Mucosa of rectum (tissue), 2 donors: Measurements from ENCODE around the gene HSF2.
A peak's percentile ranks its signal among the peaks of the same experiment; 100 is the strongest.
"Not testable (repeated sequence)": the region's sequence is repeated elsewhere in the genome, so short reads cannot be mapped to it uniquely, and the experiment has no call there.

Experiments used
- H3K27ac ChIP-seq, 2 donors: one replicate each; pipeline ENCODE4 v1.7.0; 2013; ENCODE audit warnings: inconsistent platforms in 2 of 2, low read depth in 2 of 2, low read length in 2 of 2
- H3K27me3 ChIP-seq, 2 donors: one replicate each; pipeline ENCODE4 v1.7.0; 2013; ENCODE audit warnings: low read length in 2 of 2; ENCODE audit not compliant: control insufficient read depth in 2 of 2, insufficient read depth in 2 of 2
- H3K36me3 ChIP-seq, 2 donors: one replicate each; pipeline ENCODE4 v1.7.0; 2013; ENCODE audit warnings: low read length in 2 of 2; ENCODE audit not compliant: control insufficient read depth in 2 of 2, insufficient read depth in 2 of 2
- H3K4me1 ChIP-seq, 2 donors: one replicate each; pipeline ENCODE4 v1.7.0; 2013; ENCODE audit warnings: low read length in 2 of 2, mild to moderate bottlenecking in 1 of 2; ENCODE audit not compliant: control insufficient read depth in 2 of 2, insufficient read depth in 2 of 2
- H3K4me3 ChIP-seq, 2 donors: one replicate each; pipeline ENCODE4 v1.7.0; 2013; ENCODE audit warnings: low read length in 2 of 2
- H3K9ac ChIP-seq, 2 donors: one replicate each; pipeline ENCODE4 v1.7.0; 2013; ENCODE audit warnings: low read length in 2 of 2, low read depth in 1 of 2, mild to moderate bottlenecking in 1 of 2
- H3K9me3 ChIP-seq, 2 donors: one replicate each; pipeline ENCODE4 v1.7.0; 2013; ENCODE audit warnings: low read length in 2 of 2; ENCODE audit not compliant: control insufficient read depth in 2 of 2
- donor health status: healthy.
- donor health status: Normal muscosa, but diverticular disease.

Gene HSF2

DNA sequence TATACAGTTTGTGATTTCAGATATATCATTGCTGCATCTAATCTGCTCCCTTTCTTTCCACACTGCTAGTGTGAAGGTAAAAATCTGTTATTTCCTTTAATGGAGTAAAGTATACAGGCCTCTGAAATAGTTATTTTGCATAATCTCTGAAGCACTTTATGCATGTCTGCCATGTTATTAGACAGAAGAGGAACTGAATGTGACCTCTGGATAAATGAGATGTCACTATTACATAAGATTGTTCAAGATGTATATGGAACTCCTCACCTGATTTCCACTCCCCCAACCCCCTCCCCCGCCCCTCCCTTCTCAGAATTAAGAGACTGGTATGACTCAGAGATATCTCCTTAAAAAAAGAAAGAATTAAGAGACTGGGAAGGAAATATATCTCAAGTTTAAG is 45.8 kb downstream of the HSF2 start:
- no peaks in the 10 kb centered on the region for H3K27me3 ChIP-seq

GRCh38 chr6:122449069-122449468 is 49.6 kb downstream of the HSF2 start:
- H3K4me1 ChIP-seq = no peaks in the 10 kb centered on the region
- peaks cover 61 to 74% of the 10 kb centered on the region in 2 donors for H3K36me3 ChIP-seq
- no peak overlapping the region for H3K4me3 ChIP-seq
- no peak overlapping the region for H3K9ac ChIP-seq
- no peaks in the 10 kb centered on the region for H3K9me3 ChIP-seq
- no peak overlapping the region for H3K27ac ChIP-seq
- H3K27me3 ChIP-seq = no peaks in the 10 kb centered on the region

More for the DNA sequence above, 45.8 kb downstream of the HSF2 start:
- H3K9ac ChIP-seq = no peak overlapping the region
- no peaks in the 10 kb centered on the region for H3K4me1 ChIP-seq
- no peaks in the 10 kb centered on the region for H3K9me3 ChIP-seq
- H3K4me3 ChIP-seq = no peak overlapping the region
- no peak overlapping the region for H3K27ac ChIP-seq
- H3K36me3 ChIP-seq = peaks cover 44 to 50% of the 10 kb centered on the region in 2 donors

- Histone ChIP-seq H3K27ac (no peak overlapping the region), H3K4me1 (no peaks in the 10 kb centered on the region), H3K36me3 (peaks cover 67 to 70% of the 10 kb centered on the region in 2 donors), H3K9ac (no peak overlapping the region), H3K4me3 (no peak overlapping the region), H3K27me3 (no peaks in the 10 kb centered on the region), H3K9me3 (no peaks in the 10 kb centered on the region)
Measured at GRCh38 chr6:122452509-122452908, 53.1 kb downstream of the HSF2 start.

GRCh38 chr6:122454673-122455072 is 55.2 kb downstream of the HSF2 start:
- peaks cover 61 to 68% of the 10 kb centered on the region in 2 donors for H3K36me3 ChIP-seq
- no peaks in the 10 kb centered on the region for H3K9me3 ChIP-seq
- H3K4me3 ChIP-seq = no peak overlapping the region
- H3K27me3 ChIP-seq = no peaks in the 10 kb centered on the region
- H3K9ac ChIP-seq = no peak overlapping the region
- H3K4me1 ChIP-seq = peaks cover 0 to 8% of the 10 kb centered on the region in 2 donors
- H3K27ac ChIP-seq = no peak overlapping the region

DNA sequence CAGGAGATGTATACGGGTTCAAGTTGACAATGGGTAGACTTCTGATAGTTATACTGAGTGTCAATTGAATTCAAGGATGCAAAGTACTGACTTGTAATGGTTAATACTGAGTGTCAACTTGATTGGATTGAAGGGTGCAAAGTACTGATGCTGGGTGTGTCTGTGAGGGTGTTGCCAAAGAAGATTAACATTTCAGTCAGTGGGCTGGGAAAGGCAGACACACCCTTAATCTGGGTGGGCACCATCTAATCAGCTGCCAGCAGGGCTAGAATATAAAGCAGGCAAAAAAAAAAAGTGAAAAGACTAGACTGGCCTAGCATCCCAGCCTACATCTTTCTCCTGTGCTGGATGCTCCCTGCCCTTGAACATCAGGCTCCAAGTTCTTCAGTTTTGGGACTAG is 55.7 kb downstream of the HSF2 start:
- not testable (repeated sequence) for H3K9ac ChIP-seq, H3K4me3 ChIP-seq, H3K9me3 ChIP-seq, H3K27me3 ChIP-seq, H3K4me1 ChIP-seq, H3K27ac ChIP-seq
- peaks cover 58 to 65% of the 10 kb centered on the region in 2 donors for H3K36me3 ChIP-seq

DNA sequence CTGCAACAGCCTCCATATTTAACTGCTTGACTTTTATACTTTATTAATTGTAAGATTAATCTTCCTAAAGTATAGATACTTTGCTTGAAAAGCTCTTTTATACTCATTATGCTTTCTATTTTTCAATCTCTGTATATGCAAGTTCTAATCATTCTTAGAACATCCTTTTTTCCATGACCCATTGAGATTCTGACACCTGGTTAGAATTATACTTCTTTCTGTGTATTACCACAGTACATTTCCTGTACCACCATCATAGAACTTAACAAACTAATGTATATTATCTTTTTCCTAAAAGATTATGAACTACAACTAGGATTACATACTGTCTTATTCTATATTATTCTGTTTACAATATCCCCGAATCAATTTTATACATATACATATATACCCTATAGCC is 58.6 kb downstream of the HSF2 start:
- Histone ChIP-seq H3K4me1 (peaks cover 0 to 10% of the 10 kb centered on the region in 2 donors), H3K36me3 (peaks cover 36 to 40% of the 10 kb centered on the region in 2 donors), H3K9ac (no peak overlapping the region), H3K27me3 (no peaks in the 10 kb centered on the region), H3K27ac (no peak overlapping the region), H3K4me3 (peak overlapping the region in 1 of 2 donors; percentile 28), H3K9me3 (no peaks in the 10 kb centered on the region)

DNA sequence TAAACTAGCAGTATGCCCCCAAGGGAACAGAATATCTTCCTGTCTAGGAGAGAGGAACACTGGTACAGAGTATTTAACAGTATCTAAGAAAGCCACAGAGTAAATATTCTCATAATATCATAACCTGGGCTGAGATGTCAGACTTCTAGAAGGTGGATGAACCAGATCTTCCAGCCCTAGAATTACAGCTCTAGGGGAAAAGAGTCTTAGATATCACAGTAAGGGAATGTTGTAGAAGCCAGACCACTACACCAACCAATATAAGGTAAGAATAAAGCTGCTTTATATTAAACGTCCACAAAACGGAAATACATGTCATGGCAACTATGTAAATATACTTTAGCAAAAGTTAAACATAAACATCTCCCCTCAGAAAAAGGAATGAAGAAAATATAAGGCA is 59.8 kb downstream of the HSF2 start:
- Histone ChIP-seq H3K4me3 (no peak overlapping the region), H3K27me3 (no peaks in the 10 kb centered on the region), H3K27ac (no peak overlapping the region), H3K9ac (no peak overlapping the region), H3K9me3 (no peaks in the 10 kb centered on the region), H3K36me3 (peaks cover 27 to 30% of the 10 kb centered on the region in 2 donors), H3K4me1 (peaks cover 0 to 10% of the 10 kb centered on the region in 2 donors)

DNA sequence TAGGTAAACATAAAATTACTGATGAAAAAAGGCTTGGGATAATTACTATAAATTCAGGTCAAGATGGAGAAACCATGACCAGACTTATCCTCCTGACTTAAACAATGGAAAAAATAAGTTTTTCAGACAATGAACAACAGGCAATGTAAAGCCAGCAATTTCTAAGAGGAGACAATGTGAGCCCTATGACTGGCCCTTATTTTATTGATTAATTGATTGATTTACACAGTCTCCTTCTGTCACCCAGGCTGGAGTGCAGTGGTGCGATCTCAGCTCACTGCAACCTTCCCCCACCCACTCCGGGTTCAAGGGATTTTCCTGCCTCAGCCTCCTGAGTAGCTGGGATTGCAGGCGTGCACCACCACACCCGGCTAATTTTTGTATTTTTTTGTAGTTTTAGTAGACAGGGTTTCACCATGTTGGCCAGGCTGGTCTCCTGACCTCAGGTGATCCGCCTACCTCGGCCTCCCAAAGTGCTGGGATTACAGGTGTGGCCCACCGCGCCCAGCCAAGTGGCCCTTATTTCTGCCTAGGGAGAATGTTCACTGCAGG is 60.5 kb downstream of the HSF2 start:
- H3K4me3 ChIP-seq, H3K27me3 ChIP-seq, H3K27ac ChIP-seq, H3K4me1 ChIP-seq, H3K9ac ChIP-seq, H3K9me3 ChIP-seq: not testable (repeated sequence)
- H3K36me3 ChIP-seq = peaks cover 23% of the 10 kb centered on the region in 2 donors

DNA sequence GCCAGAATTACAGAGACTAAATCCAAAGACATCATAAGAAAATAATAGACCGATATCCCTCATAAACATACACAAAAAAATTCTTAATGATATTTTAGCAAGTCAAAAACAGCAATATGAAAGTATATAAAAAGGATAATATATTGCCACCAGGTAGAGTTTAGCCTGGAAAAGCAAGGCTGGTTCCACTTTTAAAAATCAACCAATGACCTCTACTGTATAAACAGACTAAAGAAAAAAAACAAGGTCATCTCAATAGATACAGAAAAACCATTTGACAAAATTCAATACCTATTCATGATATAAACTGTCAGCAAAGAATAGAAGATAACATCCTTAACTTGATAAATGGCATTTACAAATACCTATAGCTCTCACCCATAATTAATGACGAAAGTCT is 62.4 kb downstream of the HSF2 start:
- no peak overlapping the region for H3K9ac ChIP-seq
- H3K27ac ChIP-seq = no peak overlapping the region
- H3K4me1 ChIP-seq = peaks cover 0 to 10% of the 10 kb centered on the region in 2 donors
- H3K27me3 ChIP-seq = no peaks in the 10 kb centered on the region
- H3K9me3 ChIP-seq = no peaks in the 10 kb centered on the region
- no peak overlapping the region for H3K4me3 ChIP-seq
- peaks cover 11 to 15% of the 10 kb centered on the region in 2 donors for H3K36me3 ChIP-seq

DNA sequence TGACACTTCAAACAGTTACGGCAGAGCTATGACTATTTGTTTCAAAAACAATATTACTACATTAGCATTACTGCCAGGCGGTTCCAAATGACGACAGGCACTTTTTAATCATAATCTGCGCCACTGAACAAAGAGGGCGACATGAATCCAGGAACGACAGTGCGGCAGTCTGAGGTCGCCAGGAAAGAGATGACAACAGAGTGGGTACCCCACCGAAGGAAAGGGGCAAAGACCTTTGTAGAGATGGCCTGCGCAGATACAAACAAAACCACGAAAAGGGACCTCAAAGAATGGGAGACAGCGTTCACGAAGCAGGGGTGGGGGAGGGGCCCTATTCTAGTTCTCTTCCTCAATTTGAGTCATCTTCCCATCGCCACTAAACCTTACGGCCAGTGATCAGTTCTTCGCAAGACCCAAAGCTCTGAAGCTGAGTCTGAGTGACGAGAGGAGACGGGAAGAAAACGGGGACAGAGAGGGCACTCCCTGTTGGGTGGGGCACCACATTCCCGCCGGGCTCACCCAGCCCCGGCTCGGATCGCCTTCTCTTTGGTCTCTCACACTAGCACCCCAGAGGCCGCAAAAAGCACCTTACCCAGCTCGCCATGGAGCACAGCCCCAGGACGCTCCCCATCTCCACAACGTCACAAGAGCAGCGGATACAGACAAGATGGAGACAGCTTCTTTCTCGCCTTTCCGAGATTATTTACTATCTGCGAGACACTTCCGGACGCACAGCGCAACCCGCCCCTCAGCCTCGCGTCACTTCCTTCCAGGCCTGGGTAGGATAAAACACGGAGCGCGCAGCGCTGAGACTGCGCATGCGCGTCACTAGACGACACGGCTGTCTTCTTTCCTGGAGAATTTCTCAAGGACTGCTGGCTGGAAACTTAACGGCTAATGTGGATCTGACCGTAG is 71.9 kb downstream of the HSF2 start, which contains the start of gene SERINC1:
SERINC1 (minus strand) TSS at position 701 of the 915 bp plus-strand sequence; CDS start at position 631, 70 bp downstream.
- Histone ChIP-seq H3K27me3 (no peaks in the 10 kb centered on the region), H3K36me3 (no peaks in the 10 kb centered on the region), H3K9me3 (no peaks in the 10 kb centered on the region), H3K27ac (peak within 1 kb of the TSS; percentile 97 to 98), H3K4me3 (peak within 1 kb of the TSS; percentile 100), H3K9ac (peak within 1 kb of the TSS; percentile 97 to 99), H3K4me1 (peaks cover 0 to 7% of the 10 kb centered on the region in 2 donors)
